GM12873 (cell line): ENCODE data around the gene ELK1.

ENCODE experiments used
- TF ChIP-seq, protein P1 (sequence below): IDR thresholded peaks from 2 replicates; pipeline ENCODE4 v1.5.1; 2012; ENCODE audit warnings: low read depth, mild to moderate bottlenecking, moderate library complexity, low read length, control low read depth; ENCODE audit not compliant: insufficient read depth; ENCODE audit errors: missing control alignments

The ELK1 gene, protein sequence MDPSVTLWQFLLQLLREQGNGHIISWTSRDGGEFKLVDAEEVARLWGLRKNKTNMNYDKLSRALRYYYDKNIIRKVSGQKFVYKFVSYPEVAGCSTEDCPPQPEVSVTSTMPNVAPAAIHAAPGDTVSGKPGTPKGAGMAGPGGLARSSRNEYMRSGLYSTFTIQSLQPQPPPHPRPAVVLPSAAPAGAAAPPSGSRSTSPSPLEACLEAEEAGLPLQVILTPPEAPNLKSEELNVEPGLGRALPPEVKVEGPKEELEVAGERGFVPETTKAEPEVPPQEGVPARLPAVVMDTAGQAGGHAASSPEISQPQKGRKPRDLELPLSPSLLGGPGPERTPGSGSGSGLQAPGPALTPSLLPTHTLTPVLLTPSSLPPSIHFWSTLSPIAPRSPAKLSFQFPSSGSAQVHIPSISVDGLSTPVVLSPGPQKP

DNA sequence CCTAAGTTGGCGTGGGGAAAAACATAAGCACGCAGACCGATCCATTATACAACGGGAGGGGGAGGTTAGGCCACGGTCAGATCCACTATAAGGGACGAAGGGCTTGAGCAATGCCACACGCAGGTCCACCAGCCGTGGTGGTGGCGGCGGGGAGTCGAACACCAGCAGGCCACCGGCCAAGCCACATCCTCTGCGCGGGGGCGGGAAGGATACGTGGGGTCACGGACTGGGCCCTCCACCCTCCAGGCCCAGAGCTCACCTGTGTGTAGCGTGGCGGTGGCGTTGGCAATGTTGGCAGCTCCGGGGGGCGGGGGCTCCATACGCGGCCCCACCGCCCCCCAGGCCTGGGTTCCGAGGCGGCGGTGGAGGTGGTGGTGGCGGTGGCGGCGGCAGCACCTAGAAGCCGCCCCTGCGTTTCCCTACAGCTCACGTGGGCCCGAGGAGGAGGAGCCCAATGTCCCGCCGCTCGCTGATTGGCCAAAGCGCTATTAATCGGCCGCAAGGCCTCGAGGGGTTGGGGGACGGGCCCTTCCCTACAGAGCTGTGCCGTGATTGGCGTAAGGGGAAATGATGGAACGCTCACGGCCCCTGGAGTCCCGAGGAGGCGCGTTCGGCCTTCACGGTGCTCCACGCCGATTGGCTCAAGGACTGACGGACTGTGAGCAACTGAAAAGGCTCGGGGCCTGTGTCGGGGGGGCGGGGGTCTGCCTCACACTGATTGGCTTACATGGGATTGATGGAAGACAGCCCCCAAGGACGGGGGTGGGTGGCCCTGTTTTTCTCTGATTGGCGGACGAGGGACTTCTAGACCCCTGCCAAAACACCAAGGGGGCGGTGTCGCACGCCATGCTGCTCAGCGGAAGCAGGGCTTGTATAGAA is at the start of gene ELK1:
Gene ELK1, minus strand, starts transcription at position 400 of the 879 bp plus-strand sequence. CDS start 9,122 bp downstream, outside the sequence.
- TF ChIP-seq, protein P1, sequence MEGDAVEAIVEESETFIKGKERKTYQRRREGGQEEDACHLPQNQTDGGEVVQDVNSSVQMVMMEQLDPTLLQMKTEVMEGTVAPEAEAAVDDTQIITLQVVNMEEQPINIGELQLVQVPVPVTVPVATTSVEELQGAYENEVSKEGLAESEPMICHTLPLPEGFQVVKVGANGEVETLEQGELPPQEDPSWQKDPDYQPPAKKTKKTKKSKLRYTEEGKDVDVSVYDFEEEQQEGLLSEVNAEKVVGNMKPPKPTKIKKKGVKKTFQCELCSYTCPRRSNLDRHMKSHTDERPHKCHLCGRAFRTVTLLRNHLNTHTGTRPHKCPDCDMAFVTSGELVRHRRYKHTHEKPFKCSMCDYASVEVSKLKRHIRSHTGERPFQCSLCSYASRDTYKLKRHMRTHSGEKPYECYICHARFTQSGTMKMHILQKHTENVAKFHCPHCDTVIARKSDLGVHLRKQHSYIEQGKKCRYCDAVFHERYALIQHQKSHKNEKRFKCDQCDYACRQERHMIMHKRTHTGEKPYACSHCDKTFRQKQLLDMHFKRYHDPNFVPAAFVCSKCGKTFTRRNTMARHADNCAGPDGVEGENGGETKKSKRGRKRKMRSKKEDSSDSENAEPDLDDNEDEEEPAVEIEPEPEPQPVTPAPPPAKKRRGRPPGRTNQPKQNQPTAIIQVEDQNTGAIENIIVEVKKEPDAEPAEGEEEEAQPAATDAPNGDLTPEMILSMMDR = no peak

DNA sequence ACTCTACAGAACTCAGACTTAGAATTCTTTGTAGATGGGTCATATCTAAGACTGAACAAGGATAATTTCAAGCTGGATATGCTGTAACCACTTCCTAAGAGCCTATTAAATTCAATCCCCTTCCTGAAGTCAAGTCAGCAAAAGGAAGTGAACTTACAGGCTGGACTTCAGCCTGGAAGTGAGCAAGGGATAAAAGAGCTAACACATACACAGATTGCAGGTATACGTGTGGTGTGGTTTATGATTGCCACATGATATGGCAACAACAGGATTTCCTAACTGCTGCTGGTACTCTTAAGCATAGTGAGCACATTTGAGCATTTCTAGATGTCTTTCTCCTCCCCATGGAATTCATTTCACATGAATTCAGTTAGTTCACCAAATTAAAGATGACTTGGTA is 46.8 kb upstream of the ELK1 start:
- TF ChIP-seq, protein P1 = no peak

DNA sequence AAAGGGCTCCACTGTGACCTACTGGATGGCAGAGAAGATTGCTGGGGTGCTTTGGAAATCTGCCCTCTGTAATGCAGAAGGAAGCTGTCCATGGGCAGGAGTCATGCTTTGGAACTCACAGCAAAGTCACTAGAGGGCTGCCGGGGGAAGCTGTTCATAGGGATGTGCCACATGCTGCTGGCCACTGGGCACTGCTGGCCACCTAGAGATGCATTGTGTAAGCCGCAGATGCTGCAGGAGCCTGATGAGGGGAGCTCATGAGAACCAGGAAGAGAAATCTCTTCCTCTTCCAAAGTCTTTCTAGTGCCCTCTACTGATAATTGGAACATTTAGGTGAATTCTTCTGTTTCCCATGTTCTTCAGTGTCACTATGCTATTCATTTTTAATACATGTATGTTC is 39.8 kb upstream of the ELK1 start:
- TF ChIP-seq, protein P1 = no peak

DNA sequence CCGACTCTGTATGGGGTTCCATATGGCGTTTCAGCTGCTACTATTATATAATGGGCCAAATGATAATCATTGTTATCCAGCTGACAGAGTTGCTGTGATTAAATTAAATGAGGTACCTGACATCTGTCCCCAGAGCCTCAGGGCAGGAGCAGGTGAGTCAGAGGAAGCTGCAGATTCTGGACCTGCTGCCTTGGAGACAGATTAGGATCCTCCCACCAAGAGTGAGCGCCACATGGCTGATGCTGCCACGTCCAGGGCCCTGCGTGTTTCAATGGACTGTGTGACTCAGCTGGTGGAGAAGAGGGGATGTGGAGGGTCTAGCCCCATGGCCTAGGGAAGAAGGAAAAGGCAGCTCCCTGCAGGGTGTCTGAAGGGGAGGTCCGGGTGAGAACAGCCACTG is 36.9 kb upstream of the ELK1 start:
- TF ChIP-seq, protein P1 = no peak

DNA sequence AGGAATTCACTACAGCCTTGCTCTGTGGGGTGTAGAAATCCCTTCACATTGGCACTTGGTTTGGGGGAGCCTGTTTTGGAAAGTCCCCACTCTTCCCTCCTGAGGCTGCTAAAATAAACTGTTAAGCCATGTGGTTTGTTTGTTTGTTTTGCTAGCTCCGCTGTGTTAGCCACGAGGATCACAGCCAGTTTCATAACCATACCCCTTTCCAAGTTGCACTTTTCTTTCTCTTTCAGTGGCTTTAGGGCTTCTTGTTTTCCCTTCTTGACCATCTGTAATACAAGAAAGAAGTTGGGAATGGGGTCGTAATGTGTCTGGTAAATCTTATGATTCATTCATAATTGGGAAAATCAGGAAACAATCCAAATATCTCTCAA is 33.5 kb upstream of the ELK1 start:
- TF ChIP-seq, protein P1 = no peak

DNA sequence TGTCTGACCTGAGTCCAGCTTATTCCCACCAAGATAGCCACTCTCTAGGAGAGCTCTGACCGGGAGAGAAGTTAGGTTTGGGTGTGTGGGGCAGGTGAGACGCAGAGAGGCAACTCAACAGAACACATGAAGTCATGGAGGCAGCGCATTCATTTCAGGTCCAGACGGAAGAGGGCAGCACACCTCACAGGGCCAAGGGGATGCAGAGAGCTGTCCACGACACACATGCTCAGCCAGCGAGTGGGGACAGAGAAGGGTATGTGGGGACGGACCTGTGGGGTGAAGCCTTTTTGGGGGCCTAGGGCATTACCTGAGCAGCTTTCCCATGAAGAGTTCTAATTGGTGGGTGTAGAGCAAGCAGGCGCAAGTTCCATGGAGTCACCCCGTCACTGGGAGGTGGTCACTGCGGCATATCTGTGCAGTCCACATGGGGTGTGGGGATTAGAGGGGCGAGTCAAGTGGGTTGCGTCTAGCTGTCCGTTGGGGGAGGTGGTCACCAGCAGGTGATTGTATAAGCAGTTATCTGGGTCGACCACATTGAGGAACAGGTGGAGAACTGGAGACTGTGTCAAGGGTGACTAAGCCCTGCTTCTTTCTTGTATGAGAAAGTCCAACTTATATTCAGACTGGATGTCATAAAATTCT is 32.9 kb upstream of the ELK1 start:
- TF ChIP-seq, protein P1 = no peak

DNA sequence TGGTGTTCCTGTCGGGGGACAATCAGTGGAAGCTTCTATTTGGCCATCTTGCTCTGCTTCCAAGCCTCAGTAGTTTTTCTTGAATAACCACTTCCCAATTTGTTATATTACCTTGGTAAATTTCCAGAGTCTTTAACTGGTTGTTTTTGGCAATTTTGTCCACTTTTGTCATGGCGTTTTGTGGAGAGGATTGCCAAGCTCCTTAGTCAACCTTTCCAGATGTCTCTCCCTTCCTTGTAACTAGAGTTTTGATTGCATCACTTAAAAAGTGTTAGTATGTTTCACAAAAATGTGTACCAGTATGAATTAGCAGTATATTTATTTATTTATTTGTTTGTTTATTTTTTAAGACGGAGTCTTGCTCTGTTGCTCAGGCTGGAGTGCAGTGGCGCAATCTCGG is 24.4 kb upstream of the ELK1 start:
- TF ChIP-seq, protein P1 = no peak
